AG04450 (cell line): Measurements from ENCODE around the gene TCP11L1. TPM values are rescaled to one million over a fixed set of nuclear protein-coding genes. Genes with fewer than 3 reads are reported as not detected.

Source experiments
- CTCF ChIA-PET: fragments of 300-600, 350-600 bp; formaldehyde crosslinking; extraction: SDS; loops from one replicate; lab custom pipeline; 2022; ENCODE audit warnings: antibody characterized with exemption, inconsistent platforms; lab: Charles Lee
- POLR2A ChIA-PET: fragments of 350-600 bp; formaldehyde crosslinking; extraction: SDS; loops from one replicate; lab custom pipeline; 2021; ENCODE audit warnings: antibody characterized with exemption, inconsistent platforms; lab: Yijun Ruan, JAX
- DNase-seq: peaks from one replicate; pipeline ENCODE4 v3.0.0-alpha.2; 2011; ENCODE audit warnings: low read depth, low spot score
- H3K27ac ChIP-seq: one replicate; pipeline ENCODE4 v1.5.1; 2012; ENCODE audit warnings: low read depth, low read length, control low read depth
- H3K27me3 ChIP-seq: one replicate; pipeline ENCODE4 v1.6.0; 2012; ENCODE audit warnings: low read length; ENCODE audit not compliant: control insufficient read depth, insufficient read depth
- H3K4me3 ChIP-seq: 2 replicates; pipeline ENCODE4 v1.5.1; 2011; ENCODE audit warnings: mild to moderate bottlenecking, low read depth, low read length, control low read depth
- H3K9me3 ChIP-seq: 2 replicates; pipeline ENCODE4 v1.5.1; 2012; ENCODE audit warnings: low read length; ENCODE audit not compliant: control insufficient read depth, insufficient read depth
- polyA plus RNA-seq: library from polyadenylated mRNA; depleted of rRNA; stranded (reverse); fragments of >200 nt; gene quantifications from 2 replicates; pipeline ENCODE4 v1.2.3, GENCODE V29; 2011
- TF ChIP-seq, protein P1 (sequence below): IDR thresholded peaks from 2 replicates; pipeline ENCODE4 v1.5.1; 2011; ENCODE audit warnings: low read depth, low read length, control low read depth, inconsistent platforms

The TCP11L1 gene
- polyA plus RNA-seq, 1 experiment, result 21.4 TPM

DNA sequence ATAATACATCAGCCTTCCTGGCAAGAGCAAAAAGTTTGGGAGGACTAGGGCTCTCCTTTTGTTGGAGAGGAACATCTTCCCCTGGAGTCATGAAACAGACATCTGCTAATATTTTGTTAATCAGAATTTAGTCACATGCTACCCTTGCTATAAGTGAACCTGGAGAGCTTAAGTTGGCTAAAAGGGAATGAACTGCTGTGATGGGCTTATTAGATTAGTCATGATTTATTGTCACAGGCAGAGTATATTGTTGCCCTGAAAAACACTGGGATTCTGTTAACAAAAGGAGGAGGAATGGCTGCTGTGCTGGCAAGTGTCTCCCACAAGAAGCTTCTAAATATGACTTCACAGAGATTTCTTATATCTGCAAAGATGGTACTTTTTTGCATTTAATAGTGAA, 16.0 kb downstream of the TCP11L1 start:
- TF ChIP-seq, protein P1, sequence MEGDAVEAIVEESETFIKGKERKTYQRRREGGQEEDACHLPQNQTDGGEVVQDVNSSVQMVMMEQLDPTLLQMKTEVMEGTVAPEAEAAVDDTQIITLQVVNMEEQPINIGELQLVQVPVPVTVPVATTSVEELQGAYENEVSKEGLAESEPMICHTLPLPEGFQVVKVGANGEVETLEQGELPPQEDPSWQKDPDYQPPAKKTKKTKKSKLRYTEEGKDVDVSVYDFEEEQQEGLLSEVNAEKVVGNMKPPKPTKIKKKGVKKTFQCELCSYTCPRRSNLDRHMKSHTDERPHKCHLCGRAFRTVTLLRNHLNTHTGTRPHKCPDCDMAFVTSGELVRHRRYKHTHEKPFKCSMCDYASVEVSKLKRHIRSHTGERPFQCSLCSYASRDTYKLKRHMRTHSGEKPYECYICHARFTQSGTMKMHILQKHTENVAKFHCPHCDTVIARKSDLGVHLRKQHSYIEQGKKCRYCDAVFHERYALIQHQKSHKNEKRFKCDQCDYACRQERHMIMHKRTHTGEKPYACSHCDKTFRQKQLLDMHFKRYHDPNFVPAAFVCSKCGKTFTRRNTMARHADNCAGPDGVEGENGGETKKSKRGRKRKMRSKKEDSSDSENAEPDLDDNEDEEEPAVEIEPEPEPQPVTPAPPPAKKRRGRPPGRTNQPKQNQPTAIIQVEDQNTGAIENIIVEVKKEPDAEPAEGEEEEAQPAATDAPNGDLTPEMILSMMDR, result no peak
- no peak overlapping the region for H3K27ac ChIP-seq
- no peak overlapping the region for H3K4me3 ChIP-seq
- no peaks in the 10 kb centered on the region for H3K27me3 ChIP-seq
- POLR2A ChIA-PET, result no interaction called here
- CTCF ChIA-PET, result interaction anchor here (1.3 to 3.5 kb wide), 2 partner anchors 10 to 94 kb away, joined by 3 to 26 read pairs; no protein-coding TSS in a partner anchor
- no peaks in the 10 kb centered on the region for H3K9me3 ChIP-seq
- DNase-seq, result no peak

DNA sequence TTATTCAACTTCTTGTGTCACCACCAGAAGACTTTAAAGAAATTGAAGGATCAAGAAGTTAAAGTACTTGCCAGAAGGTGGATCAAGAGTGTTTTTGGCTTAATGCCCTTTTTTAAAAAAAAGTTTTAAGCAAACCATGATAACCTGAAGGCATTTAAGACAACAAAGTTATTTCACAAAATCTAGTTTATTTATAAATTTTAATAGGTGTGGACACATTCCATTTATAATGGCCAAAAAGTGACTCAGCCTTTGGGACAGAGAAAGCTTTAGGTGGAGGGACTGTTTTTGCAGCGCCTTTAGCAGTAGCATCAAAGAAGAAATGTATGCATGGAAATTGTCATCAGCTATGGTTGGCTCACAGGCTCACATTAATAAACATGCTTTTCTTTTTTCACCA, 17.9 kb downstream of the TCP11L1 start:
- Histone ChIP-seq H3K4me3 (no peak overlapping the region), H3K27ac (no peak overlapping the region), H3K9me3 (no peaks in the 10 kb centered on the region), H3K27me3 (no peaks in the 10 kb centered on the region)
- no peak for DNase-seq
- TF ChIP-seq, protein P1, result no peak
- ChIA-PET POLR2A (no interaction called here), CTCF (interaction anchor here (3.5 kb wide), 1 partner anchor 8 kb away, joined by 26 read pairs; no protein-coding TSS in a partner anchor)

DNA sequence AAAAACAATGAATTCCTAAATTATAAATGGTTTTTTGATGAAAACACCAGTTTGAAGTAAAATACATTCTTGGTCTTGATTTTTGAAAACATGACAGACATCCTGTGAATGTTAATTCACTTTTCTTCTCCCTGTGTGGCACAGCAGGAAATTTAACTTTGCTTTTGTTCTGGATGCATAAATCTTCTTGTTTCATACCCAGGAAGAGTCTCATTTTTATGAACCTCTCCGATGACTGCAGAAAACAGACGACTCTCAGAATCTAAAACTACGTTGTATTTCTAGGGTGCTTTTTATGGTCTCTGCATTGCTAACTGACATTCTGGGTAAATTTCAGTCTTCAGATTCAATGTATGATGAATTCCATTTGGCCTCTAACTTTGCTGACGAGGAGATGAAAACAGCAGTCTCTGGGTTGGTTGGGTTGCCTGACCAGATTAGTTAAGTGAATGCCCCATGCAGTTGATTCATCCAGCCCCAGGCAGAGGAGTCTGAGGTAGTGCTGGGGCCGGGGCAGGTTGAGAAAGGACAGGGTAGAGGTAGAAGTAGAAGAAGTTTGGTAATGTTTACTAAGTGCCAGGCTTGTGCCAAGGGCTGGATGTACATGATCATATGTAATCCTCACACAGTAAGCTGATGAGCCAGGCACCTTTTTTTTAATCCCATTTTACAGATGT, 20.1 kb downstream of the TCP11L1 start:
- Histone ChIP-seq H3K27ac (no peak overlapping the region), H3K27me3 (no peaks in the 10 kb centered on the region), H3K9me3 (no peaks in the 10 kb centered on the region), H3K4me3 (no peak overlapping the region)
- POLR2A ChIA-PET, result no interaction called here
- no peak for DNase-seq
- TF ChIP-seq, protein P1, result no peak
- CTCF ChIA-PET, result interaction anchor here (1.0 to 1.8 kb wide), 2 partner anchors 98 to 251 kb away, joined by 4 to 6 read pairs; no protein-coding TSS in a partner anchor

DNA sequence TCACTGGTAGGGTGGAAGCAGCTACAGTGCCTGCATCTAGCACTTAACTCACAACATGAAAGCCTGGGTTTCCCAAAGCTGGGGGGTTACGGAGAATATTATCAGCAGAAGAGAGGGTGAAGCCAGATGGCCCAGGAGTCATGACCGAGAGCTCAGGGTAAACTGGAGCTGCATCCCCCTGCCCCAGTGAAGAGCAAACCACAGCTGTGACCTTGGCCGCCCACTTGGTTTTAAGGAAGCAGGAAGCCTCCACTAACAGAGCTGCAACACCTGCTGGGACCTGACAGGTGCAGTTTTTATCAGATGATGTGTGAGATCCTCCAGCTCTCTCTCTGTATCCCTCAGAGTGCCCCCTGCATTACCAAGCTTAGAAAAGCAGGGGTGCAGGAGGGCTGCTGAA, 20.9 kb downstream of the TCP11L1 start:
- Histone ChIP-seq H3K27ac (no peak overlapping the region), H3K27me3 (no peaks in the 10 kb centered on the region), H3K4me3 (no peak overlapping the region), H3K9me3 (no peaks in the 10 kb centered on the region)
- DNase-seq, result no peak
- TF ChIP-seq, protein P1, result no peak
- ChIA-PET POLR2A (no interaction called here), CTCF (interaction anchor here (1.0 to 1.8 kb wide), 3 partner anchors 99 to 251 kb away, joined by 4 to 6 read pairs (median 4); no protein-coding TSS in a partner anchor)

- Histone ChIP-seq H3K9me3 (no peaks in the 10 kb centered on the region), H3K27me3 (no peaks in the 10 kb centered on the region), H3K27ac (no peak overlapping the region), H3K4me3 (no peak overlapping the region)
- no peak for DNase-seq
- ChIA-PET CTCF (interaction anchor here (0.7 to 7.1 kb wide), 4 partner anchors 93 to 253 kb away, joined by 3 to 110 read pairs (median 43); no protein-coding TSS in a partner anchor), POLR2A (interaction anchor here (0.6 kb wide), 1 partner anchor 16 kb away, joined by 4 read pairs; no protein-coding TSS in a partner anchor)
- TF ChIP-seq, protein P1, result no peak
These were observed 22.8 kb downstream of the TCP11L1 start for GRCh38 chr11:33062137-33062536.
